GM19324 (cell line): ENCODE results near the gene RRM1.

Experiments
- ATAC-seq: cut with Tn5 transposase; IDR thresholded peaks from one replicate; pipeline ENCODE4 v1.9.1; 2021; ENCODE audit warnings: mild to moderate bottlenecking, moderate library complexity; ENCODE audit not compliant: unreplicated experiment, low FRiP score

The RRM1 gene

DNA sequence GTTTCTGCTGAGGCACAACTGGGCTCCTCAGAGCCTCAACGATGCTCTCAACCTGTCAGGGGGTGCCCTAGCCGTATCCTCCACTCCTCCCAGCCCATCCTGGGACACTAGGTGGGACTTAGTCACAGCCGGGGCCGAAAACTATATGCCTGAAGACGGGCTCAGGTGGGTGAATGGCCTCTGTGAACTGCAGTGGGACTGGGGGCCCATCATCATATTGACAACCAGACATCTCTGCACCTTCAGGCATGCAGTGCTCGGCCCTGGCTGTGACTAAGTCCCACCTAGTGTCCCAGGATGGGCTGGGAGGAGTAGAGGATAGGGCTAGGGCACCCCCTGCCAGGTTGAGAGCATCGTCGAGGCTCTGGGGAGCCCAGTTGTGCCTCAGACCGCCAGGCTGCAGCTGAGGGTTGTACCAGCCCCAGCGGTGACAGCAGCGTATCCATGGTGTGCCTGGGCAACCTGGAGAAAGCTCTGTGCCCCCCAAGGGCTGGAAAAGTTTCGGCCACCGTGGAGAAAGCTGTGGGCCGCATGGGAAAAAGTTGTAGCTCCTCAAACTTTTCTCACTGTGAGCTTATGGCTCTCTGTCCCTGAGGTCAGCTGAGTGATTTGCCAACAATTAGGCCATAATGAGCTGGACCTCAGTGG is 88.9 kb downstream of the RRM1 start:
- no peak for ATAC-seq

DNA sequence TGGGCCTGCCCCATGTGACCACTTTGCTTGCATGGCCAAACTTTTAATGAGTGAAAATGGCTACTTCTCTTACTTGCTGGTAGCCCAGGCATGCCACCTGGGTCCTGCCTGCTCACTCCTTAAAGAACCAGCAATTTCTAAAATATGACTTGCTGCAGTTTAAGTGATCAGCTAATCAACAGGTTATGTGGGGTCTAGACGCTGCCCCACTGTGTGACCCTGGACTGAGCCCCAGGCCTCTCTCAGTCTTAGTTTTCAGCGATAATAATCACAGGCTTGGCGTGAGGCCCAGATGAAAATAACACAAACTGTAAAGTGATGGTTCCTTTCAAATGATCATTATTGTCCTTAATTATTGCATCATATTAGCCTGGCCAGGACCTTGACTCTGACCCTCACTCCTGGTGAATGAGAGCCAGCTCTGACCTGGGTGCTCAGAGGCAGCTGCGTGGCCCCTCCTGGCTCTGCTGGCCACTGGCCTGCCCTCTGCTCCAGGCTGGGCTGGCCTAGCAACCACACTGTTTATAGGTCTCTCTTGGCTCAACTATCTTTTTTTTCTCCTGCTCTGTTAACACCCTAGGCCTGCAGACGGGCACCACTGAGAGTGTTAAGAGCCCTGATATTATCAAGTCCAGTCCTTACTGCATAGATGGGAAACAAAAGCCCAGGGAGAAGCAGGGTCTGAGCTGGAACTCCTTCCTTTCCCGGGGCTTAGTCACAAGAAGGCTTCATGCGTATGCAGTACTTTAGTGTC is 89.7 kb downstream of the RRM1 start:
- no peak for ATAC-seq

GRCh38 chr11:4185561-4185960 is 91.0 kb downstream of the RRM1 start:
- no peak for ATAC-seq

- no peak for ATAC-seq
These were observed 92.0 kb downstream of the RRM1 start for GRCh38 chr11:4186464-4187054.

DNA sequence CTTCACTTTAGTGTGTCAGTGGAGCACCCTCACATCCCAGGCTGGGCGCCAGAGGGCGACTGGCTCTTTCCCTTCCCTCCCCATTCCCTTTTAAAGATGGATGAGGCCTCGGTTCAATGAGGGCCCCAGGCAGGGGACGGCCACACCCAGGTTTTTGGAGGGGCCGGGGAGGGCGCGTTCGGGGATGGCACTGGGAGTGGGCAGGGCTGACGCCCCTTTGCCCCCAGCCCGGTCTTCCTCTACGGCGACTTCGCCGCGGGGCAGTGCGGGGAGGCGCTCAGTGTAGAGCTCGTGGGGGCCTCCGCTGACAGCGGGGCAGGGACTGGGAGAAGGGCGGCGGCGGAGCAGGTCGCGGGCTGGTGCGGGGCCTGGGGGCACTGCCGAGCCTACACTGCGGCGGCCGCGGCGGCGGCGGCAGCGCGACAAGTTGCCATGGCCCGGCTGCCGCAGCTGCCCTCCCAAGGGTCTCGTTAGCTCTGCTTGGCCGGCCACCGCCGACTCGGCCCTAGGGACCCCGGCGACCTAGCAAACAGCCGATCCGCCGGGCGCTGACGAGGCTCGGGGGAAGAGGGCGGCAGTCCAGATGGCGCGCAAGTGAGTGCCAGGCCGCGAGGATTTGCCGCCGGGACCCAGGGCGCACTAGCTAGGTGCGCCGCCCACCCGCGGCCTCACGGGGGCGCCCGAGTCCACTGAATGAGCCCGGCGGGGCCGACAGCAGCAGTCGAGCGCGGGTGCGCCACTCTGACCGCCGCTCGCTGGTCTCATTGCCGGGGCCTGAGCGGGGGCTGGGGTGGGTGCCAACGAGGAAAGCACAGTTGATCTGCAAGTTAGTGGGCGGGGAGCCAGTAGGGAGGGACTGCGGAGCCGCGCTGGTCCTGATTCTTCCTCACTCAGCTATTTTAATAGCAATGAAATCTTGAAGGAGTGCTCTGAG is 92.7 kb downstream of the RRM1 start:
- peak; percentile 89 for ATAC-seq
